ENCODE results near the gene SELENOH. TPM values are rescaled to one million over a fixed set of nuclear protein-coding genes. Genes with fewer than 3 reads are reported as not detected.
"Not testable (repeated sequence)": the region's sequence is repeated elsewhere in the genome, so short reads cannot be mapped to it uniquely, and the experiment has no call there.

The SELENOH gene
- total RNA-seq, 1 donor from 2014 or later: 249 TPM

GRCh38 chr11:57713835-57714234 is 27.5 kb upstream of the SELENOH start:
- DNase-seq (ENCODE audit: low read depth): no peak

GRCh38 chr11:57716726-57717125 is 24.6 kb upstream of the SELENOH start:
- H3K4me3 ChIP-seq (ENCODE audit: low read depth, low read length); H3K27me3 ChIP-seq (ENCODE audit: control insufficient read depth, insufficient read depth, low read length); DNase-seq (ENCODE audit: low read depth); H3K36me3 ChIP-seq (ENCODE audit: control insufficient read depth, insufficient read depth, low read length): not testable (repeated sequence)

More at GRCh38 chr11:57713835-57714234, 27.5 kb upstream of the SELENOH start:
- Histone ChIP-seq H3K4me3 (ENCODE audit: low read depth, low read length) (peak overlapping the region; percentile 70), H3K36me3 (ENCODE audit: control insufficient read depth, insufficient read depth, low read length) (no peaks in the 10 kb centered on the region), H3K27me3 (ENCODE audit: control insufficient read depth, insufficient read depth, low read length) (no peaks in the 10 kb centered on the region)
- TF ChIP-seq CTCF (IDR thresholded peaks at IDR 0.05; ENCODE audit: insufficient read depth, low read length, poor library complexity, severe bottlenecking): no peak

GRCh38 chr11:57727185-57727584 is 14.1 kb upstream of the SELENOH start:
- DNase-seq (ENCODE audit: low read depth): no peak
- no peaks in the 10 kb centered on the region for H3K27me3 ChIP-seq (ENCODE audit: control insufficient read depth, insufficient read depth, low read length)
- no peaks in the 10 kb centered on the region for H3K36me3 ChIP-seq (ENCODE audit: control insufficient read depth, insufficient read depth, low read length)
- TF ChIP-seq CTCF (IDR thresholded peaks at IDR 0.05; ENCODE audit: insufficient read depth, low read length, poor library complexity, severe bottlenecking): no peak
- no peak overlapping the region for H3K4me3 ChIP-seq (ENCODE audit: low read depth, low read length)

GRCh38 chr11:57728829-57729228 is 12.5 kb upstream of the SELENOH start:
- H3K27me3 ChIP-seq (ENCODE audit: control insufficient read depth, insufficient read depth, low read length): no peaks in the 10 kb centered on the region
- no peaks in the 10 kb centered on the region for H3K36me3 ChIP-seq (ENCODE audit: control insufficient read depth, insufficient read depth, low read length)
- no peak overlapping the region for H3K4me3 ChIP-seq (ENCODE audit: low read depth, low read length)
- no peak for TF ChIP-seq CTCF (IDR thresholded peaks at IDR 0.05; ENCODE audit: insufficient read depth, low read length, poor library complexity, severe bottlenecking)
- no peak for DNase-seq (ENCODE audit: low read depth)

GRCh38 chr11:57729479-57729878 is 11.8 kb upstream of the SELENOH start:
- no peaks in the 10 kb centered on the region for H3K36me3 ChIP-seq (ENCODE audit: control insufficient read depth, insufficient read depth, low read length)
- no peaks in the 10 kb centered on the region for H3K27me3 ChIP-seq (ENCODE audit: control insufficient read depth, insufficient read depth, low read length)
- no peak for TF ChIP-seq CTCF (IDR thresholded peaks at IDR 0.05; ENCODE audit: insufficient read depth, low read length, poor library complexity, severe bottlenecking)
- H3K4me3 ChIP-seq (ENCODE audit: low read depth, low read length): no peak overlapping the region
- no peak for DNase-seq (ENCODE audit: low read depth)

GRCh38 chr11:57732661-57733060 is 8.6 kb upstream of the SELENOH start:
- no peak for TF ChIP-seq CTCF (IDR thresholded peaks at IDR 0.05; ENCODE audit: insufficient read depth, low read length, poor library complexity, severe bottlenecking)
- Histone ChIP-seq H3K36me3 (ENCODE audit: control insufficient read depth, insufficient read depth, low read length) (no peaks in the 10 kb centered on the region), H3K27me3 (ENCODE audit: control insufficient read depth, insufficient read depth, low read length) (no peaks in the 10 kb centered on the region), H3K4me3 (ENCODE audit: low read depth, low read length) (no peak overlapping the region)
- DNase-seq (ENCODE audit: low read depth): no peak
